Small intestine (tissue), 7 donors: Measurements from ENCODE around the gene COL10A1. TPM values are rescaled to one million over a fixed set of nuclear protein-coding genes. Genes with fewer than 3 reads are reported as not detected.

ENCODE experiments used
- DNase-seq, 2 donors: peaks; one replicate each; pipeline versions ENCODE4 v3.0.0 to v3.0.0-alpha.2; 2013
- FAIRE-seq: peaks from 2 replicates; lab custom pipeline; 2012; peaks lifted over from hg19 to GRCh38; lab: Jason Lieb, UNC
- H3K27ac ChIP-seq, 3 donors: one replicate each; pipeline ENCODE4 v1.5.1; 2013; ENCODE audit warnings: low read length in 2 of 3, mild to moderate bottlenecking in 2 of 3, control low read depth in 1 of 3, inconsistent platforms in 1 of 3, low read depth in 1 of 3, moderate library complexity in 1 of 3
- H3K27me3 ChIP-seq, 3 donors: one replicate each; pipeline ENCODE4 v1.6.1; 2013; ENCODE audit warnings: low read length in 3 of 3, inconsistent platforms in 1 of 3; ENCODE audit not compliant: control insufficient read depth in 3 of 3, insufficient read depth in 3 of 3
- H3K36me3 ChIP-seq, 3 donors: one replicate each; pipeline ENCODE4 v1.6.1; 2013; ENCODE audit warnings: low read length in 3 of 3, inconsistent platforms in 1 of 3, low read depth in 1 of 3, mild to moderate bottlenecking in 1 of 3, moderate library complexity in 1 of 3; ENCODE audit not compliant: control insufficient read depth in 3 of 3, insufficient read depth in 2 of 3
- H3K4me1 ChIP-seq, 3 donors: one replicate each; pipeline ENCODE4 v1.6.1; 2013; ENCODE audit warnings: low read length in 2 of 3, inconsistent platforms in 1 of 3, low read depth in 1 of 3, mild to moderate bottlenecking in 1 of 3, moderate library complexity in 1 of 3; ENCODE audit not compliant: control insufficient read depth in 3 of 3, insufficient read depth in 2 of 3
- H3K4me3 ChIP-seq, 3 donors: one replicate each; pipeline ENCODE4 v1.5.1; 2013; ENCODE audit warnings: low read length in 3 of 3, control low read depth in 1 of 3, inconsistent platforms in 1 of 3, low read depth in 1 of 3, mild to moderate bottlenecking in 1 of 3, moderate library complexity in 1 of 3
- H3K9me3 ChIP-seq, 2 donors: one replicate each; pipeline ENCODE4 v1.6.1; 2013; ENCODE audit warnings: low read depth in 1 of 2, low read length in 1 of 2; ENCODE audit not compliant: control insufficient read depth in 2 of 2, insufficient read depth in 1 of 2
- WGBS, 3 donors: extraction: QIAGEN DNeasy Blood & Tissue Kit; methylation state at CpG; one replicate each; pipeline ENCODE4 v1.1.7; 2013; 5-methylcytosine and 5-hydroxymethylcytosine counted together
- polyA plus RNA-seq, 4 donors: library from polyadenylated mRNA; stranded (reverse) in 3 of 4; unstranded in 1 of 4; fragments of 200-250 nt in 3 of 4; fragments of 120-200 nt in 1 of 4; gene quantifications; one replicate each; pipeline versions ENCODE4 v1.2.1 to v1.2.3, GENCODE V29; 2013
- donor health status: healthy with polysubstance abuse.
- donor health status: control.
- donor health status: control.
- donor health status: Bipolar disorder and iron deficiency.
- donor health status: healthy.

Gene COL10A1
- polyA plus RNA-seq, 4 donors: 0.09 TPM; not detected in 3

DNA sequence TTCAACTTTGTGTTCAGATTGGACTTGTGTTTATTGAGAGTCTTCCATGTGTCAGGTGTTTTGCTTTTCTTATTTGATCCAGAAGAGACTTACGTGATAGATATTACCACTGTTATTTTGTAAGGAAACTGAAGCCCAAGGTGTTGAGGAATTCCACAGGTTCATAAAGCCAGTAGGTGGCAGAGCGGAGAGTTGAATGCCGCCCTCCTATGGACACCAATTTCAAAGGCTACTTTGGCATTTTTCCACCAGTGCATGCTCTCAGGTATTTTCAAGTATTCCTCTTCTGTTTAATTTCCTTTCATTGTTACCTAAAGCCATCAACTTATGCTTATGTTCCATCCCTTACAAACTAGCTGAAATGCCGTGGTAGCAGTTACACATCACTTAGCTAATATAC lies 14.0 kb upstream of the COL10A1 start:
- Histone ChIP-seq H3K4me1 (no peaks in the 10 kb centered on the region), H3K4me3 (no peak overlapping the region), H3K27me3 (no peaks in the 10 kb centered on the region), H3K27ac (no peak overlapping the region), H3K9me3 (no peaks in the 10 kb centered on the region), H3K36me3 (no peaks in the 10 kb centered on the region)
- DNase-seq (peak in 1 of 2 donors; percentile 5), FAIRE-seq (no peak)
- WGBS, 3 donors: 94 to 97% (median 96%) methylated on average over 4 of the region's 4 CpGs

DNA sequence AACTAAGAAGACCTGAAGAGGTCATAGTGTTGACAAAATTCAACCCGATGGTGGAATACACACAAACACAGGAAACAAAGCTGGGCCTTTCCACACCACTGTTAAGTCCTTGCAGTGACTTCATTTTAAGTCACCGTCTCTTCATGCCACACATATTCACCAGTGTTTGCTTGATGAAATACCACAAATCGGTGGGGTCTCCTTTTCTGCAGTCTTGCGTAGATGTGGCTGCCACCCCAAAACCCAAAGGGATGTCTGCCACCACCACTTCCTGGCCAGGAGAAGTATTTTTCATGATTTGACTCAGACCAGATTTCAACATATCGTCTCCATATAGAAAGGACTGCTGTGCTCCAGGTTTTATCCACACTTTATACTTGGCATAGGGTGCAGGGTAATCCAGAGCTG lies 11.0 kb upstream of the COL10A1 start:
- no peaks in the 10 kb centered on the region for H3K27me3 ChIP-seq
- no peak for FAIRE-seq

DNA sequence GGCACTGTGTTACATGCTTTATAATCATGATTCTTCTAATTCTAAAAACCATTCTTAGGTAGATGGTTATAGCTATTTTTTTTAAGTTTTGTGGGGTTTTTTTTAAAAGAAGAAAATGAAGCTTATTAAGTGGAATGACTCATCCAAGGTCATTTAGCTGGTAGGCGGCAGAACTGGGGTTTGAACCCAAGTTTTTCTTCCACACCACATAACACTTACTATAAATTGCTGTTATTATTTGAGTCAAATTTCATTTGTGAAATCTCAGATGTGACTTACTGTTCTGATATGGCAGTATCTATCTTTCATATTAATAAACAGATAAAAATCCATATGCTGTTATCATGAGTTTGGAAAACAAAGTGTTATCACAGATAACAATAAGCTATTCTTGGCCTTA lies 10.4 kb upstream of the COL10A1 start:
- no peaks in the 10 kb centered on the region for H3K9me3 ChIP-seq
- WGBS, 3 donors: 89 to 90% (median 89%) methylated on average over 1 of the region's 1 CpG
- FAIRE-seq (no peak), DNase-seq (no peak)
- peaks cover 0 to 2% (median 2%) of the 10 kb centered on the region in 3 donors for H3K36me3 ChIP-seq
- no peaks in the 10 kb centered on the region for H3K4me1 ChIP-seq
- H3K27me3 ChIP-seq: no peaks in the 10 kb centered on the region
- H3K27ac ChIP-seq: no peak overlapping the region
- H3K4me3 ChIP-seq: no peak overlapping the region

More for the DNA sequence above, 11.0 kb upstream of the COL10A1 start:
- peaks cover 0 to 2% (median 2%) of the 10 kb centered on the region in 3 donors for H3K36me3 ChIP-seq
- H3K4me3 ChIP-seq: no peak overlapping the region
- no peaks in the 10 kb centered on the region for H3K4me1 ChIP-seq
- H3K27ac ChIP-seq: no peak overlapping the region
- WGBS, 3 donors: 71 to 91% (median 73%) methylated on average over 5 of the region's 5 CpGs
- DNase-seq: no peak
- H3K9me3 ChIP-seq: no peaks in the 10 kb centered on the region

DNA sequence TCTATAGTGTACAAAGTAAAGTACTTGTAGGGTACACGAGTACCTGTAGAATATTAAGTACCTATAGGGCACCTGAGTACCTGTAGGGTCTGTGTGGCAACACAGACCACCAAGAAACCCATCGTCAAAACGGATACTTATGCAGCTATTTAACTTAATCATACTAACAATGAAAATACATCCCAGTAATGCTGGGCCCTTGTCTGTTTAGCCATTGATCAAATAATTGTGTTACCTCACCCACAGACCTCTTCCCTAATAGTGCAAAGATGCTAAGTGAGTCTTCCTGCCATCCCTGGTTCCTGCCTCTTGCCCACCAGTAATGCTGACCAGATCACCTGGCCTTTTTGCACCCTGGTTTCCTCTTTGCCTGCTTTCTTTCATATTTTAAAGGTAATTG lies 7.5 kb upstream of the COL10A1 start:
- Histone ChIP-seq H3K4me1 (no peaks in the 10 kb centered on the region), H3K36me3 (peaks cover 0 to 4% (median 2%) of the 10 kb centered on the region in 3 donors), H3K27me3 (no peaks in the 10 kb centered on the region), H3K27ac (no peak overlapping the region), H3K9me3 (no peaks in the 10 kb centered on the region), H3K4me3 (no peak overlapping the region)
- FAIRE-seq: no peak
- 89 to 96% (median 92%) methylated on average over 3 of the region's 3 CpGs for WGBS, 3 donors
- no peak for DNase-seq

DNA sequence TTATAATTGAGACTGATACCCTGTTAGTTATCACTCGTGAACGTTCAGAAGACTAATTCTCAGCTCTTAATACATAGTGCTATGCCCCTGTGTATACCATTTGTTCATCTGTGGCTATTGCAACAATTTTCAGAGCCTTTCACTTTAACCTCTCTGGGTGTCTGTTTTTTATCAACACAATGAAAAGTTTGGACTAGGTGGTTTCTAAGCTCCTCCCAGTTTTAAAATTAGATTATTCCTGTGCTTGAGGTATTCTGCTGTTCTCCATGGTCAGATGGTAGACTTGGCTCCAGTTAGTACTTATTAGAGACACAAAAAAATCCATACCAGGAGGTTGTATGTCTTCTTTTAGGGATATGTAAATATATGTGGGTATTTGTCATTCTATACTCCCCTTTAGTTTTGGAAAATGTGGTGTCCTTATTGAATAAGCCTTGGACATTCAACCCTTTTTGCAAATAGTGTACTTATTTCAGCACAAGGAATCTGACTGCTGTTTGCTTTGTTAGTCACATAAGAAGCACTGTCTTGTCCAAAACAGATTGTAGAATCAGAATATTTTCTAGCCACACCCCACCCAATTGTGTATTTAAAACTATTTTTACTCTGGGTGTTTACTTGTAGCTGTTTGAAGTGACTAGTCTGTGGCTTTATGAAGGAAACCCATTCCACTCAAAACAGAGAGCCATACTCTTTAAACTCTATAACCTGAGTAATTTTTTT lies 2.0 kb upstream of the COL10A1 start:
- DNase-seq (no peak), FAIRE-seq (no peak)
- Histone ChIP-seq H3K9me3 (no peaks in the 10 kb centered on the region), H3K4me1 (no peaks in the 10 kb centered on the region), H3K4me3 (no peak overlapping the region), H3K27me3 (no peaks in the 10 kb centered on the region), H3K36me3 (peaks cover under 1 to 6% (median 4%) of the 10 kb centered on the region in 3 donors), H3K27ac (no peak overlapping the region)
- 76 to 100% (median 90%) methylated on average over 2 of the region's 2 CpGs for WGBS, 3 donors

DNA sequence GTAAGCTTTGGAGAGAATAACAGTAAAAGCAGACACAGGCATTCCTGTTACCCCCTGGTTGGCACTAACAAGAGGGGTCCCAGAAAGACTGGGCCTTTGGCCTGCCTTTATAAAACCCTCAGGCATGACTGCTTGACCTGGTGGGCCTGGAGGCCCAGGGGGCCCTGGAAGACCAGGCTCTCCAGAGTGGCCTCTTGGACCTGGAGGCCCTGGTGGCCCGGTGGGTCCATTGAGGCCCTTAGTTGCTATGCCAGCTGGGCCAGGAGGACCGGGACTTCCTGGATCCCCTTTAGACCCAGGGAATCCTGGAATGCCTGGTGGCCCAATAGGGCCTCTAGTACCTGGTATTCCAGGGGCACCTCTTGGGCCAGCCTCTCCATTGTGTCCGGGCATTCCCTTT lies 5.5 kb downstream of the COL10A1 start:
- FAIRE-seq (no peak), DNase-seq (no peak)
- peaks cover 2 to 23% (median 8%) of the 10 kb centered on the region in 3 donors for H3K36me3 ChIP-seq
- WGBS, 3 donors: 98 to 100% (median 100%) methylated on average over 3 of the region's 3 CpGs
- H3K9me3 ChIP-seq: peaks cover 0 to 2% of the 10 kb centered on the region in 2 donors
- H3K4me3 ChIP-seq: no peak overlapping the region
- no peaks in the 10 kb centered on the region for H3K4me1 ChIP-seq
- H3K27ac ChIP-seq: no peak overlapping the region
- no peaks in the 10 kb centered on the region for H3K27me3 ChIP-seq

DNA sequence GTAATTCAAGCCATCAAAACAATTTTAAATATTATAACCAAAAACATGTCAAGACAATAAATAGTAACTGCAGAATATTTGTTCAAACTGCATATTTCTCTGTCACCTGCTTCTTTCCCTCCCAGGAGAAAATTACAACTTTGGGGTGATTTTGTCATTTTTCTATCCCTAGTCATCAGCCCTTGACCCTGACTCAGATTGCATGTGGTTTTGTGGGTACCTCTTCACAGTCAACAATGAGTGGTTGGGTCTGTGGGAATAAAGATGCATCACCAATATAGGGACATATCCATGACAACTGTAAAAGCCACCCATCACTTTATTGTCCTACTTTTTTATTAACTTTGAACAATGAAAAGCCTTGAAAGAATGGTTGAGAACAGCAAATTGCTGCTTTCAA lies 7.3 kb downstream of the COL10A1 start:
- DNase-seq: no peak
- no peak overlapping the region for H3K27ac ChIP-seq
- H3K4me1 ChIP-seq: no peaks in the 10 kb centered on the region
- FAIRE-seq: no peak
- no peak overlapping the region for H3K4me3 ChIP-seq
- H3K27me3 ChIP-seq: no peaks in the 10 kb centered on the region
- H3K9me3 ChIP-seq: peaks cover 0 to 2% of the 10 kb centered on the region in 2 donors
- peaks cover 7 to 28% (median 18%) of the 10 kb centered on the region in 3 donors for H3K36me3 ChIP-seq

DNA sequence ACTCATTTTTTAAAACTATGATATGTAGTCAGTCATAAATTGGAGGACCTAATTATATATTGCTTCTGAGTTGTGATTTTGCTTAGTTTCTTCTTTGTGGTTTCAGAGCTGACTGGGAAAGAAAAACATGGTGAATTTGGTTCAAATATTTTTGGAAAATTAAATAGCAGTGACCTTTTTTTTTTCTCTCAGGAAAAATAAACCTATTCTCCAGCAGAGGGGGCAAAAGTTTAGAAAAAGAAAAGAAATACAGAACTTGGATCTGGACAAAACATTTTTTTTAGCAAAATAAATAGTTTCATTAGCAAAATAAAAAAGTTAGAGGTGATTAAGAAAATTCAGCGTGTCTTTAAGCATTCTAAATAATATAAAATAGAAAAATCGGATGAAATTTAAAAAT lies 10.2 kb downstream of the COL10A1 start:
- Histone ChIP-seq H3K4me3 (no peak overlapping the region), H3K9me3 (peaks cover 0 to under 1% of the 10 kb centered on the region in 2 donors), H3K27ac (no peak overlapping the region), H3K36me3 (peaks cover 7 to 23% (median 19%) of the 10 kb centered on the region in 3 donors), H3K4me1 (no peaks in the 10 kb centered on the region), H3K27me3 (no peaks in the 10 kb centered on the region)
- WGBS, 3 donors: 88 to 92% (median 91%) methylated on average over 2 of the region's 2 CpGs
- DNase-seq: no peak
- no peak for FAIRE-seq

DNA sequence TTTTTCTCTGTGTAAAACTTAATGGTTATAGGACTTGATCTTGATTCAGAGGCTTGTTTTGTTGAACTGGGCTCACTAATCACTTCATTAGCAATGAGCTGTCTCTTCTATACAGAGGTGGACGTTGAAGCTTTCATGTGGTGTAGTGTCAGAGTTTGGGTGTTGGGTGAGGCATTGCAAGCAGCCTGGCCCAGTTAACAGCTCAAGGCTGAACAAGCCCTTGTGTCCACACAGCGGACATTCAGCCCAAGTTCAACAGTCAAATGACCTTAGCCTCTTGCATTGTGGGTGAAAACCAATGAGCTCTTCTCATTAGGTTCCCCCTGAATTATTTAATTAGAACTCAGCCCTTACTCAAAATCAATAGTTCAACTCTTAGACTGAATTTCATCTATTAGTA lies 12.5 kb downstream of the COL10A1 start:
- WGBS, 3 donors: 94 to 98% (median 98%) methylated on average over 2 of the region's 2 CpGs
- Histone ChIP-seq H3K27me3 (no peaks in the 10 kb centered on the region), H3K9me3 (no peaks in the 10 kb centered on the region), H3K4me1 (no peaks in the 10 kb centered on the region), H3K27ac (no peak overlapping the region), H3K36me3 (peaks cover 7 to 34% (median 23%) of the 10 kb centered on the region in 3 donors), H3K4me3 (no peak overlapping the region)
- DNase-seq (no peak), FAIRE-seq (no peak)
